OCI-LY3 (cell line): ENCODE data around the gene B4GALNT4.

ENCODE experiments used
- EZH2phosphoT487 ChIP-seq: fragments of 200-600 bp; shearing (Covaris generic); IDR thresholded peaks from 2 replicates; pipeline ENCODE4 v1.6.1; 2018; ENCODE audit warnings: antibody characterized with exemption, mixed run types, low read depth
- TF ChIP-seq, protein P1 (sequence below): fragments of 200-600, 300-600 bp; sonication (generic); IDR thresholded peaks from 2 replicates; pipeline ENCODE4 v1.5.1; 2014; ENCODE audit warnings: antibody characterized with exemption, low read length, low read depth

DNA sequence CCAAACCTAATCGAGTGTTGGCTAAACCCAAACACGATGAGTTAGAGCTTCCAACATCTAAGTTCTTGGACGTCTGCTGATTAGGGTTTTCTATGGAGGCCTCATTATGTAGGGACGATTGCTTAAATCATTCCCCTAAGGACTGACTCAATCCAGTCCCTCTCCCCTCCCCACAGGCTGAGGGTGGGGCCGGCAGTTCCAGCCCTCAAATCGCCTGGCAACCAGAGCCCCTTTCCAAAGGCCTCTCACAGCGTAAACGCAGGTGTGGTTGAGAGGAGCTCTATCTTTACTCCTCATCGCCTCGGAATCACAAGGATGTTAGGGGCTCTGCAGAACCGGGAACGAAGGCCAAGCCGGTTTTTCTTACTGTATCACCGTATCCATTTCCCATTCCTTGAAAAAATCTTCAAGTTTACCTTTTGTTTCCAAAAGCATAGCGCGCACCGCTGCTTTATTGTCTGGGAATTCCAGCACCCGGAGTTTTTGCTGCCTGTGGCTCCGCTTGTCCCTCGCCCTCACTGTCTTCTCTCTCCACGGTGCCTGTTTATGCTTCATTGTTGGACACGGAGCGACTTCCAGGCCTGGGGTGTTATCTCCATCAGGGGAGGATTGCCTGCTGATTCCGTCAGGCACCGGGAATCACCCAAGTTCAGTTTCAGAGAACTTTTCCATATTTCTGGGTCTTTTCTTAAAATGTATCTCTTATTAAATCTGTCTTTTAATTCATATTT is 34.9 kb upstream of the B4GALNT4 start:
- no peak for TF ChIP-seq EZH2phosphoT487
- TF ChIP-seq, protein P1, sequence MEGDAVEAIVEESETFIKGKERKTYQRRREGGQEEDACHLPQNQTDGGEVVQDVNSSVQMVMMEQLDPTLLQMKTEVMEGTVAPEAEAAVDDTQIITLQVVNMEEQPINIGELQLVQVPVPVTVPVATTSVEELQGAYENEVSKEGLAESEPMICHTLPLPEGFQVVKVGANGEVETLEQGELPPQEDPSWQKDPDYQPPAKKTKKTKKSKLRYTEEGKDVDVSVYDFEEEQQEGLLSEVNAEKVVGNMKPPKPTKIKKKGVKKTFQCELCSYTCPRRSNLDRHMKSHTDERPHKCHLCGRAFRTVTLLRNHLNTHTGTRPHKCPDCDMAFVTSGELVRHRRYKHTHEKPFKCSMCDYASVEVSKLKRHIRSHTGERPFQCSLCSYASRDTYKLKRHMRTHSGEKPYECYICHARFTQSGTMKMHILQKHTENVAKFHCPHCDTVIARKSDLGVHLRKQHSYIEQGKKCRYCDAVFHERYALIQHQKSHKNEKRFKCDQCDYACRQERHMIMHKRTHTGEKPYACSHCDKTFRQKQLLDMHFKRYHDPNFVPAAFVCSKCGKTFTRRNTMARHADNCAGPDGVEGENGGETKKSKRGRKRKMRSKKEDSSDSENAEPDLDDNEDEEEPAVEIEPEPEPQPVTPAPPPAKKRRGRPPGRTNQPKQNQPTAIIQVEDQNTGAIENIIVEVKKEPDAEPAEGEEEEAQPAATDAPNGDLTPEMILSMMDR = no peak
